Measurements from ENCODE around the gene ACP4. TPM values are rescaled to one million over a fixed set of nuclear protein-coding genes. Genes with fewer than 3 reads are reported as not detected.

The ACP4 gene
- total and polyA plus RNA-seq, 2 of the 13 experiments (the other 11 are each of a cell fraction or from before 2014, with no cell fraction given), result 0.08 TPM; not detected in 1

GRCh38 chr19:50823389-50824042 is 33.3 kb downstream of the ACP4 start, which contains the start of gene KLK1 (continued):
- TF ChIP-seq ATF2 (CRISPR knock-in tag; IDR thresholded peaks at IDR 0.05) (no peak), JARID2 (CRISPR knock-in tag; IDR thresholded peaks at IDR 0.05; ENCODE audit: insufficient replicate concordance) (no peak), MED1 (CRISPR knock-in tag; IDR thresholded peaks at IDR 0.05) (no peak), SCMH1 (CRISPR knock-in tag; IDR thresholded peaks at IDR 0.05; ENCODE audit: borderline replicate concordance) (no peak), STAT5B (CRISPR knock-in tag; IDR thresholded peaks at IDR 0.05) (no peak), ZNF652 (CRISPR knock-in tag; IDR thresholded peaks at IDR 0.05; ENCODE audit: borderline replicate concordance, low read depth) (no peak), ZKSCAN8 (CRISPR knock-in tag; IDR thresholded peaks at IDR 0.05; ENCODE audit: borderline replicate concordance) (no peak), PHF21A (CRISPR knock-in tag; IDR thresholded peaks at IDR 0.05) (no peak), ZNF101 (CRISPR knock-in tag; IDR thresholded peaks at IDR 0.05; ENCODE audit: borderline replicate concordance, low read depth) (no peak), SRSF4 (IDR thresholded peaks at IDR 0.05; ENCODE audit: low read depth, low read length, poor library complexity, severe bottlenecking) (no peak)

- H3K4me1 ChIP-seq (ENCODE audit: insufficient read depth, low read length), result no peaks in the 10 kb centered on the region
- H3K27me3 ChIP-seq (ENCODE audit: control insufficient read depth in 1 of 2, insufficient read depth in 2 of 2, low read length in 2 of 2), result peaks cover 1 to 36% of the 10 kb centered on the region in 2 experiments; a peak in 4 of 5 replicates
- intact Hi-C loops (cut with micrococcal nuclease; ENCODE audit: unreplicated experiment), result no loop called here
- in situ Hi-C loops (cut with HindIII; ENCODE audit: extremely low pct_ligation_motif_present, low pct_unique_long_range_greater_than_20kb), result no loop called here
- no peak overlapping the region for H3K9ac ChIP-seq (ENCODE audit: insufficient read depth, low read depth, low read length)
- H3K4me3 ChIP-seq (replicated peaks in 1 of 3; ENCODE audit: insufficient read depth in 1 of 3, low read depth in 2 of 3, low read length in 3 of 3), result no peak overlapping the region
- H3K27ac ChIP-seq (ENCODE audit: extremely low read length, insufficient read depth, low read length), result no peak overlapping the region
- H2AFZ ChIP-seq (ENCODE audit: low read length), result no peak overlapping the region
- ChIA-PET POLR2A (no interaction called here), CTCF (ENCODE audit: low intra/inter-chr PET ratio, low total read pairs) (no interaction called here)
- no peaks in the 10 kb centered on the region for H4K20me1 ChIP-seq (ENCODE audit: insufficient read depth, low read length)
- ATAC-seq, result no peak
- no TSS peak for BruUV-seq (replicated peaks)
- H3K79me2 ChIP-seq (ENCODE audit: insufficient read depth, low read length), result no peaks in the 10 kb centered on the region
- H3K9me3 ChIP-seq (ENCODE audit: low read length), result no peaks in the 10 kb centered on the region
- no peak overlapping the region for H3K4me2 ChIP-seq (ENCODE audit: low read depth, low read length)
- DNase-seq (ENCODE audit: low spot score), result no peak
- no peak for FAIRE-seq
- H3K36me3 ChIP-seq (replicated peaks in 1 of 2; ENCODE audit: control insufficient read depth in 1 of 2, insufficient read depth in 2 of 2, low read length in 2 of 2), result no peaks in the 10 kb centered on the region
- 64% methylated on average over 26 of the region's 43 CpGs for WGBS (ENCODE audit: low lambda C conversion rate)
- TF ChIP-seq MAFF (IDR thresholded peaks at IDR 0.05; ENCODE audit: low read depth, low read length), result peak; percentile 26; the same call in 1 of the 2 replicates
- peak; percentile 50 to 64 for TF ChIP-seq MAFK (conservative IDR thresholded peaks at IDR 0.05 in 1 of 2, IDR thresholded peaks at IDR 0.05 in 1 of 2; ENCODE audit: low read length in 2 of 2)
- TF ChIP-seq ZSCAN20 (CRISPR knock-in tag; IDR thresholded peaks at IDR 0.05; ENCODE audit: borderline replicate concordance), result no peak
- no peak for TF ChIP-seq PHF20 (CRISPR knock-in tag; IDR thresholded peaks at IDR 0.05)
- no peak for TF ChIP-seq SNAPC4 (CRISPR knock-in tag; IDR thresholded peaks at IDR 0.05)
- TF ChIP-seq GFI1 (CRISPR knock-in tag; IDR thresholded peaks at IDR 0.05; ENCODE audit: borderline replicate concordance), result no peak
These were observed 36.5 kb downstream of the ACP4 start for GRCh38 chr19:50826492-50827240.

Data from HepG2 (cell line).